ENCODE data around the gene NSD1. TPM values are rescaled to one million over a fixed set of nuclear protein-coding genes. Genes with fewer than 3 reads are reported as not detected.
"Not testable (repeated sequence)": the region's sequence is repeated elsewhere in the genome, so short reads cannot be mapped to it uniquely, and the experiment has no call there.

The NSD1 gene
- total RNA-seq, 1 experiment from 2014 or later, result 48.9 TPM

- Histone ChIP-seq H3K4me2 (ENCODE audit: low read length) (no peak overlapping the region), H3K4me1 (ENCODE audit: insufficient read depth, low read length) (no peaks in the 10 kb centered on the region), H2AFZ (ENCODE audit: low read length) (no peak overlapping the region), H3K36me3 (ENCODE audit: low read depth, low read length) (no peaks in the 10 kb centered on the region; the same call in 1 of the 2 replicates), H3K27ac (ENCODE audit: low read length) (no peak overlapping the region), H3K4me3 (ENCODE audit: low read length) (no peak overlapping the region), H3K27me3 (ENCODE audit: low read length) (no peaks in the 10 kb centered on the region), H3F3A (ENCODE audit: low read length, unreplicated experiment) (no peaks in the 10 kb centered on the region), H3K79me2 (ENCODE audit: low read length) (peaks cover 79% of the 10 kb centered on the region), H4K20me1 (ENCODE audit: low read length) (no peaks in the 10 kb centered on the region), H3K9me3 (ENCODE audit: low read length) (no peaks in the 10 kb centered on the region), H3K9ac (ENCODE audit: low read length) (no peak overlapping the region), H3K9me2 (replicated peaks; ENCODE audit: low read length) (no peaks in the 10 kb centered on the region)
- intact Hi-C loops (cut with micrococcal nuclease), result no loop called here
- DNase-seq (no peak), ATAC-seq (no peak)
- ChIA-PET CTCF (no interaction called here), POLR2A (ENCODE audit: unreplicated experiment) (no interaction called here)
- no TSS peak for BruUV-seq (replicated peaks)
- TF ChIP-seq EZH2 (IDR thresholded peaks at IDR 0.05; ENCODE audit: low read length, unreplicated experiment) (no peak), CTCF (conservative IDR thresholded peaks at IDR 0.05; ENCODE audit: low read depth, low read length) (no peak), EZH2phosphoT487 (IDR thresholded peaks at IDR 0.05; ENCODE audit: borderline replicate concordance, low read length) (no peak)
Observed at GRCh38 chr5:177176175-177176711, 42.7 kb downstream of the NSD1 start.

- H4K20me1 ChIP-seq (ENCODE audit: low read length); H3K9ac ChIP-seq (ENCODE audit: low read length); POLR2A ChIA-PET (ENCODE audit: unreplicated experiment); H3K4me1 ChIP-seq (ENCODE audit: insufficient read depth, low read length); H3F3A ChIP-seq (ENCODE audit: low read length, unreplicated experiment); BruUV-seq (replicated peaks); intact Hi-C loops (cut with micrococcal nuclease); DNase-seq; H2AFZ ChIP-seq (ENCODE audit: low read length); H3K9me3 ChIP-seq (ENCODE audit: low read length); ATAC-seq; H3K4me3 ChIP-seq (ENCODE audit: low read length); H3K27me3 ChIP-seq (ENCODE audit: low read length); H3K9me2 ChIP-seq (replicated peaks; ENCODE audit: low read length); H3K36me3 ChIP-seq (ENCODE audit: low read depth, low read length); CTCF ChIA-PET; H3K4me2 ChIP-seq (ENCODE audit: low read length); H3K27ac ChIP-seq (ENCODE audit: low read length): not testable (repeated sequence)
- peaks cover 72% of the 10 kb centered on the region for H3K79me2 ChIP-seq (ENCODE audit: low read length)
Observed at GRCh38 chr5:177177847-177178437, 44.4 kb downstream of the NSD1 start.

- Histone ChIP-seq H3K4me3 (ENCODE audit: low read length) (no peak overlapping the region), H3K9ac (ENCODE audit: low read length) (no peak overlapping the region), H3K79me2 (ENCODE audit: low read length) (peaks cover 74% of the 10 kb centered on the region), H3K4me1 (ENCODE audit: insufficient read depth, low read length) (no peaks in the 10 kb centered on the region), H3F3A (ENCODE audit: low read length, unreplicated experiment) (no peaks in the 10 kb centered on the region), H3K9me3 (ENCODE audit: low read length) (no peaks in the 10 kb centered on the region), H2AFZ (ENCODE audit: low read length) (no peak overlapping the region), H3K4me2 (ENCODE audit: low read length) (no peak overlapping the region), H4K20me1 (ENCODE audit: low read length) (no peaks in the 10 kb centered on the region), H3K36me3 (ENCODE audit: low read depth, low read length) (no peaks in the 10 kb centered on the region; the same call in 1 of the 2 replicates), H3K27ac (ENCODE audit: low read length) (no peak overlapping the region), H3K9me2 (replicated peaks; ENCODE audit: low read length) (no peaks in the 10 kb centered on the region), H3K27me3 (ENCODE audit: low read length) (no peaks in the 10 kb centered on the region)
- TF ChIP-seq EZH2phosphoT487 (IDR thresholded peaks at IDR 0.05; ENCODE audit: borderline replicate concordance, low read length) (no peak), EZH2 (IDR thresholded peaks at IDR 0.05; ENCODE audit: low read length, unreplicated experiment) (no peak), CTCF (conservative IDR thresholded peaks at IDR 0.05; ENCODE audit: low read depth, low read length) (no peak)
- ChIA-PET CTCF (no interaction called here), POLR2A (ENCODE audit: unreplicated experiment) (no interaction called here)
- intact Hi-C loops (cut with micrococcal nuclease), result no loop called here
- no TSS peak for BruUV-seq (replicated peaks)
- DNase-seq (no peak), ATAC-seq (no peak)
Observed at GRCh38 chr5:177178733-177179304, 45.2 kb downstream of the NSD1 start.
